Tibial artery (tissue), 4 donors: Measurements from ENCODE around the gene LRRC55.

Experiments used
- DNase-seq, 2 donors: peaks; one replicate each; pipeline ENCODE4 v3.0.0-alpha.2; 2019
- H3K27ac ChIP-seq, 2 donors: fragments of 200-600 bp; sonication (generic) in 1 of 2; 1 replicate in 1 of 2; 2 replicates in 1 of 2; pipeline ENCODE4 v1.5.1; 2018 to 2019; ENCODE audit warnings: mild to moderate bottlenecking in 1 of 2
- H3K27me3 ChIP-seq, 2 donors: fragments of 200-600 bp; sonication (generic) in 1 of 2; one replicate each; pipeline versions ENCODE4 v1.5.1 to v1.6.0; 2016 to 2019
- H3K36me3 ChIP-seq, 3 donors: fragments of 200-600 bp; sonication (generic) in 2 of 3; one replicate each; pipeline ENCODE4 v1.5.1; 2016 to 2019; ENCODE audit warnings: mild to moderate bottlenecking in 2 of 3
- H3K4me1 ChIP-seq, 4 donors: fragments of 200-600 bp; sonication (generic) in 2 of 4; 1 replicate in 3 of 4; 2 replicates in 1 of 4; pipeline ENCODE4 v1.5.1; 2016 to 2019
- H3K4me3 ChIP-seq, 2 donors: fragments of 200-600 bp; sonication (generic) in 1 of 2; 1 replicate in 1 of 2; 2 replicates in 1 of 2; pipeline ENCODE4 v1.5.1; 2018 to 2019; ENCODE audit warnings: mild to moderate bottlenecking in 2 of 2
- H3K9me3 ChIP-seq, 3 donors: fragments of 200-600 bp; sonication (generic) in 1 of 3; one replicate each; pipeline ENCODE4 v1.5.1; 2016 to 2019
- intact Hi-C: fragments of 100-400 bp; cut with DNase I; formaldehyde crosslinking; loops from one replicate; pipeline ENCODE4 v1.15.0; 2023; ENCODE audit warnings: low total_unique reads
- TF ChIP-seq, protein P1 (sequence below), 2 experiments: fragments of 200-600 bp in 1 of 2; fragments of 450-650 bp in 1 of 2; IDR thresholded peaks; one replicate each; pipeline ENCODE4 v1.5.1; 2017 to 2019; ENCODE audit warnings: antibody characterized with exemption in 2 of 2, mild to moderate bottlenecking in 1 of 2, moderate library complexity in 1 of 2

The LRRC55 gene

DNA sequence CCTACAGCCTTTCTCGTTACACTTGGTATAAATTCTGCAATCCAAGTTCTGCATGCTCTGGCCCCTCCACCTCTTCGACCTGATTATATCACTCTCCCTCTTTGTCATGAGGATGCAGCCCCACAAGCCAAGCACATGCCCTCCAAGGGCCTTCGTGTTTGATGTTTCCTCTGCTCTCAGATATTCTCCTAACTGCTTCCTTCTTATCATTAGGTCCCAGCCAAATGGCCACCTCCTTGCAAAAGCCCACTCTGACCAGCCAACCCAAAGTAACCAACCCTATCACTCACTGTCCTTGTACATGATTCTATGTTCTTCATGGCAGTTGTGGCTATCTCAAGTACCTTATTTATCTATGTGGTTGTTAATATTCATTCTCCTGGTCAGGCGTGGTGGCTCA, 38.3 kb upstream of the LRRC55 start:
- H3K36me3 ChIP-seq, result no peaks in the 10 kb centered on the region
- DNase-seq, result no peak
- no peak overlapping the region for H3K27ac ChIP-seq
- no peak overlapping the region for H3K4me3 ChIP-seq
- H3K9me3 ChIP-seq, result no peaks in the 10 kb centered on the region
- TF ChIP-seq, protein P1, sequence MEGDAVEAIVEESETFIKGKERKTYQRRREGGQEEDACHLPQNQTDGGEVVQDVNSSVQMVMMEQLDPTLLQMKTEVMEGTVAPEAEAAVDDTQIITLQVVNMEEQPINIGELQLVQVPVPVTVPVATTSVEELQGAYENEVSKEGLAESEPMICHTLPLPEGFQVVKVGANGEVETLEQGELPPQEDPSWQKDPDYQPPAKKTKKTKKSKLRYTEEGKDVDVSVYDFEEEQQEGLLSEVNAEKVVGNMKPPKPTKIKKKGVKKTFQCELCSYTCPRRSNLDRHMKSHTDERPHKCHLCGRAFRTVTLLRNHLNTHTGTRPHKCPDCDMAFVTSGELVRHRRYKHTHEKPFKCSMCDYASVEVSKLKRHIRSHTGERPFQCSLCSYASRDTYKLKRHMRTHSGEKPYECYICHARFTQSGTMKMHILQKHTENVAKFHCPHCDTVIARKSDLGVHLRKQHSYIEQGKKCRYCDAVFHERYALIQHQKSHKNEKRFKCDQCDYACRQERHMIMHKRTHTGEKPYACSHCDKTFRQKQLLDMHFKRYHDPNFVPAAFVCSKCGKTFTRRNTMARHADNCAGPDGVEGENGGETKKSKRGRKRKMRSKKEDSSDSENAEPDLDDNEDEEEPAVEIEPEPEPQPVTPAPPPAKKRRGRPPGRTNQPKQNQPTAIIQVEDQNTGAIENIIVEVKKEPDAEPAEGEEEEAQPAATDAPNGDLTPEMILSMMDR (IDR thresholded peaks at IDR 0.05), result no peak
- H3K4me1 ChIP-seq, result no peaks in the 10 kb centered on the region
- intact Hi-C loops, result no loop called here
- H3K27me3 ChIP-seq, result no peaks in the 10 kb centered on the region

DNA sequence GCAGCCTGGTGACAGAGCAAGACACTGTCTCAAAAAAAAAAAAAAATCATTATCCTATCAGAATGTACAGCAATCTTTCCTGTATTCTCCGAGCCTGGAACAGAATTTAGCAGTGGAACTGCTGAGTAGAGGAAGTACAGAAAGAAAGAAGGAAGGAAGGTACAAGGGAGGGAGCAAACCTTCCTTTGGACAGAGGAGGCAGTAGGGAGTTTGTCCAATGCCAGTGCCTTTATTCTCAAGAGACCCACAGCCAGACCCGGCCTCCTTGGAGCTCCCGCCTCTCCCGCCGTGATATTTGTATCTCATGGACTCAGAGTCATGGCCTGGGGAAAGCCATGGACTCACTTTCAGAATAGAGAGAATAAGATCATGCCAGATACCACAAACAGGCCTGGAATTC, 37.7 kb upstream of the LRRC55 start:
- intact Hi-C loops, result no loop called here
- no peaks in the 10 kb centered on the region for H3K27me3 ChIP-seq
- H3K4me1 ChIP-seq, result no peaks in the 10 kb centered on the region
- TF ChIP-seq, protein P1 (IDR thresholded peaks at IDR 0.05), result no peak
- H3K9me3 ChIP-seq, result no peaks in the 10 kb centered on the region
- H3K27ac ChIP-seq, result no peak overlapping the region
- no peak for DNase-seq
- no peaks in the 10 kb centered on the region for H3K36me3 ChIP-seq
- H3K4me3 ChIP-seq, result no peak overlapping the region

GRCh38 chr11:57144531-57145320, 37.0 kb upstream of the LRRC55 start:
- no peaks in the 10 kb centered on the region for H3K36me3 ChIP-seq
- DNase-seq, result no peak
- no peaks in the 10 kb centered on the region for H3K9me3 ChIP-seq
- H3K4me1 ChIP-seq, result no peaks in the 10 kb centered on the region
- H3K27me3 ChIP-seq, result no peaks in the 10 kb centered on the region
- H3K27ac ChIP-seq, result no peak overlapping the region
- TF ChIP-seq, protein P1 (IDR thresholded peaks at IDR 0.05), result no peak
- intact Hi-C loops, result no loop called here
- H3K4me3 ChIP-seq, result no peak overlapping the region

DNA sequence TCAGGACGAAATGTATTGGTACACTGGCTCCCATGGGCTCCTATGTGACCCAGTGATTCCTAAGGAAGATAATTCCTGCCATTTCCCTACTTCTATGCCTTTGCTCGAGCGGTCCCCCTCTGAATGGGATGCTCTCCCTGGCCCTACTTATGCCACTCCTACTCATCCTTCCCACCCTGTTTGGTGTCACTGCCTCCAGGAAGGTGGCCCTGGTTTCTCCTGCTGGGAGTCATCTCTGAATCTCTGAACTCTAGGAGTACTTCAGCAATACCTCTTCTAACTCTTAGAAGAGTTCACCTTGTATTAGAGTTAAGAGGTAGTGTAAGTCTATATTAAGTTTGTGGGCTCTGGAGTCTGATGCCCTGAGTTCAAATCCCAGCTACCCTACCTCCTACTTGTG, 35.5 kb upstream of the LRRC55 start:
- no peak overlapping the region for H3K27ac ChIP-seq
- H3K36me3 ChIP-seq, result no peaks in the 10 kb centered on the region
- TF ChIP-seq, protein P1 (IDR thresholded peaks at IDR 0.05), result no peak
- intact Hi-C loops, result no loop called here
- no peaks in the 10 kb centered on the region for H3K4me1 ChIP-seq
- no peak for DNase-seq
- H3K27me3 ChIP-seq, result no peaks in the 10 kb centered on the region
- H3K9me3 ChIP-seq, result no peaks in the 10 kb centered on the region
- H3K4me3 ChIP-seq, result no peak overlapping the region

DNA sequence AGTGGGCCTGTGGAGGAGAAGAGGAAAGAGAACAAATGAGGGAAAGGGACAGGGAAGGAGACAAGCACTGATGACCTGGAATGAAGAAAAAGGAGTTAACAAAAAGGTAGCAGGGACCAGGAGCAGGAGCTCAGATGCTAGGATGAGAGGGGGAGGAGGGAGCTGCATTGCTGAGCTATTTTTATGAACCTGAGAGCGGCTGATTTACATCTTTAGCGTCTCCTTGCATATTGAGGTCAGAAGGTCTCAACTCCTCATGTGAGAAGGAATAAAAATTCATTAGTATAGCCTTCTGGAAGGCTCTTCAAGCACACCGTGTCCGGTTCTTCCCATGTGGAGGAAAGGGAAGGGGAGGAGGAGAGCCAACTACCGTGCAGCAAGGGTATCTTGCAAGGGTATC, 33.1 kb upstream of the LRRC55 start:
- no peaks in the 10 kb centered on the region for H3K4me1 ChIP-seq
- H3K27me3 ChIP-seq, result peaks cover 0 to 3% of the 10 kb centered on the region in 2 donors
- intact Hi-C loops, result no loop called here
- H3K4me3 ChIP-seq, result no peak overlapping the region
- TF ChIP-seq, protein P1 (IDR thresholded peaks at IDR 0.05), result no peak
- H3K27ac ChIP-seq, result no peak overlapping the region
- H3K9me3 ChIP-seq, result no peaks in the 10 kb centered on the region
- no peak for DNase-seq
- H3K36me3 ChIP-seq, result no peaks in the 10 kb centered on the region
